CD4-positive, alpha-beta T cell treated with Interleukin-4 for 1 hour (primary cell): Measurements from ENCODE around the gene RASSF8.
"Not testable (repeated sequence)": the region's sequence is repeated elsewhere in the genome, so short reads cannot be mapped to it uniquely, and the experiment has no call there.

Experiments
- DNase-seq, 2 donors: peaks; one replicate each; pipeline ENCODE4 v3.0.0-alpha.2; 2020 to 2022

The RASSF8 gene

GRCh38 chr12:26030371-26030770, 71.9 kb downstream of the RASSF8 start:
- DNase-seq = no peak

GRCh38 chr12:26031318-26031717, 72.8 kb downstream of the RASSF8 start:
- no peak for DNase-seq

GRCh38 chr12:26031827-26032226, 73.3 kb downstream of the RASSF8 start:
- no peak for DNase-seq

- no peak for DNase-seq
Measured at GRCh38 chr12:26032290-26032689, 73.8 kb downstream of the RASSF8 start.

- no peak for DNase-seq
Measured at GRCh38 chr12:26032719-26033241, 74.3 kb downstream of the RASSF8 start.

- DNase-seq = no peak
Measured at GRCh38 chr12:26034371-26035142, 76.1 kb downstream of the RASSF8 start.

- no peak for DNase-seq
Measured at GRCh38 chr12:26036877-26037276, 78.4 kb downstream of the RASSF8 start.

- no peak for DNase-seq
Measured at GRCh38 chr12:26037615-26038220, 79.2 kb downstream of the RASSF8 start.

- no peak for DNase-seq
Measured at GRCh38 chr12:26042645-26043044, 84.2 kb downstream of the RASSF8 start.

- no peak for DNase-seq
Measured at GRCh38 chr12:26043135-26044006, 84.9 kb downstream of the RASSF8 start.

GRCh38 chr12:26044007-26044394, 85.5 kb downstream of the RASSF8 start:
- DNase-seq = no peak

- DNase-seq = no peak
Measured at GRCh38 chr12:26044592-26044991, 86.1 kb downstream of the RASSF8 start.

GRCh38 chr12:26046203-26046602, 87.7 kb downstream of the RASSF8 start:
- no peak for DNase-seq

GRCh38 chr12:26046906-26047305, 88.4 kb downstream of the RASSF8 start:
- no peak for DNase-seq

- DNase-seq = no peak
Measured at GRCh38 chr12:26047401-26048226, 89.1 kb downstream of the RASSF8 start.

GRCh38 chr12:26052652-26053051, 94.2 kb downstream of the RASSF8 start:
- DNase-seq = no peak

GRCh38 chr12:26054383-26054782, 95.9 kb downstream of the RASSF8 start:
- DNase-seq = no peak

- no peak for DNase-seq
Measured at GRCh38 chr12:26055087-26055486, 96.6 kb downstream of the RASSF8 start.

GRCh38 chr12:26056335-26056734, 97.9 kb downstream of the RASSF8 start:
- DNase-seq = no peak

- DNase-seq = not testable (repeated sequence)
Measured at GRCh38 chr12:26057271-26057670, 98.8 kb downstream of the RASSF8 start.

GRCh38 chr12:26058308-26058707, 99.8 kb downstream of the RASSF8 start:
- DNase-seq = no peak

- no peak for DNase-seq
Measured at GRCh38 chr12:26058818-26059217, 100.3 kb downstream of the RASSF8 start.
